Urinary bladder (tissue), 4 donors: ENCODE data around the gene MEIS2. TPM values are rescaled to one million over a fixed set of nuclear protein-coding genes. Genes with fewer than 3 reads are reported as not detected.

Experiments used
- DNase-seq: peaks from one replicate; pipeline ENCODE4 v3.0.0-alpha.2; 2015; ENCODE audit errors: extremely low spot score
- H3K27ac ChIP-seq: one replicate; pipeline ENCODE4 v1.5.1; 2013; ENCODE audit warnings: low read depth, mild to moderate bottlenecking, moderate library complexity
- H3K36me3 ChIP-seq: one replicate; pipeline ENCODE4 v1.6.1; 2013; ENCODE audit warnings: mild to moderate bottlenecking, moderate library complexity; ENCODE audit not compliant: insufficient read depth
- H3K4me1 ChIP-seq: one replicate; pipeline ENCODE4 v1.6.1; 2013; ENCODE audit warnings: mild to moderate bottlenecking, moderate library complexity; ENCODE audit not compliant: insufficient read depth
- H3K4me3 ChIP-seq: one replicate; pipeline ENCODE4 v1.5.1; 2013; ENCODE audit warnings: low read depth, low read length
- WGBS: extraction: QIAGEN DNeasy Blood & Tissue Kit; methylation state at CpG from one replicate; pipeline ENCODE4 v1.1.7; 2013; 5-methylcytosine and 5-hydroxymethylcytosine counted together
- polyA plus RNA-seq: library from polyadenylated mRNA; stranded (reverse); fragments of 200-250 nt; gene quantifications from one replicate; pipeline ENCODE4 v1.2.3, GENCODE V29; 2013
- total RNA-seq: library from RNA; depleted of rRNA; stranded (reverse); fragments of >200 nt; gene quantifications from one replicate; pipeline ENCODE4 v1.2.3, GENCODE V29; 2014
- donor health status: healthy with polysubstance abuse.
- donor health status: healthy.

Gene MEIS2
- total and polyA plus RNA-seq, 2 donors, result 79.8 to 163 TPM

- 89% methylated on average over 3 of the region's 3 CpGs for WGBS
- no peak overlapping the region for H3K4me3 ChIP-seq
- H3K36me3 ChIP-seq, result no peaks in the 10 kb centered on the region
- DNase-seq, result no peak
- H3K27ac ChIP-seq, result no peak overlapping the region
- H3K4me1 ChIP-seq, result no peaks in the 10 kb centered on the region
Observed at GRCh38 chr15:36972704-36973103, 127.6 kb downstream of the MEIS2 start.

DNA sequence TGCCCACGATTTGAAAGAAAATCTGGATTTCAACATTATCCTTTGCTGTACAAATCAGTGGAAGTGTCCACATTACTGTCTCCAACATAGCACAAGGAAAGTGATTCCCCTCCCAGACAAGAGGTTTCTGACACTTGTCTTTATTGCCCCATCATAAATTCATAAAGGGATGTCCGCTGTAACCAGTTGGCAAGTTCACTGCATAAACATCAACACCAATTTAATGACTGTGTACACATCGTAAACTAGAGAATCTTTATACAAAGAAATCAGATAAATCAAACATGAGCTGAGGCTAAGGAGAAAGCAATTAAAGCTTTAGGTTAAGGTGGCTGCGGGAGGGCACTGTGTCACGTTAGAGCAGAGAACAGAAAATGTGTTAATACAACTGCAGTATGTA lies 129.8 kb downstream of the MEIS2 start:
- no peaks in the 10 kb centered on the region for H3K36me3 ChIP-seq
- no peaks in the 10 kb centered on the region for H3K4me1 ChIP-seq
- DNase-seq, result no peak
- 79% methylated on average over 5 of the region's 5 CpGs for WGBS
- H3K4me3 ChIP-seq, result no peak overlapping the region
- H3K27ac ChIP-seq, result no peak overlapping the region

DNA sequence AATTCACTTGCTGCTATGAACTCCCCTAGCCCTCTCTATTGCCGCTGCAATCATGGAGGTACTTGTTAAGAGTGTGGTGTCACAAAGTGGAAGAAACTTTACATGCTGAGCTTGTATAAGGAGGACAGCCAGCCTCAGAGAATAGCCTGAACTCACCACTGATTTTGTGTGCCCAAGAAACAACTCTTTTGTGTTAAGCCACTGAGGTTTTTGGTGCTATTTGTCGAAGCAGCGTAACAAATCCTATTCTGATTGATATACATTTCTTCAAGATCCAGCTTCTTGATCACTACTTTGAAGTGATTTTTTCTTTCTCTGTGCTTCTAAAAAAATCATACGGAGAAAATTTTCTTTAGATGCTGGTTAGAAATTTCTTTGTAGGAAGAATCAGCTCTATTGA lies 132.4 kb downstream of the MEIS2 start:
- H3K36me3 ChIP-seq, result no peaks in the 10 kb centered on the region
- DNase-seq, result no peak
- H3K27ac ChIP-seq, result no peak overlapping the region
- H3K4me3 ChIP-seq, result no peak overlapping the region
- WGBS, result 99% methylated on average over 4 of the region's 4 CpGs
- H3K4me1 ChIP-seq, result no peaks in the 10 kb centered on the region

GRCh38 chr15:36966708-36967107 lies 133.6 kb downstream of the MEIS2 start:
- Histone ChIP-seq H3K4me1 (no peaks in the 10 kb centered on the region), H3K4me3 (no peak overlapping the region)

DNA sequence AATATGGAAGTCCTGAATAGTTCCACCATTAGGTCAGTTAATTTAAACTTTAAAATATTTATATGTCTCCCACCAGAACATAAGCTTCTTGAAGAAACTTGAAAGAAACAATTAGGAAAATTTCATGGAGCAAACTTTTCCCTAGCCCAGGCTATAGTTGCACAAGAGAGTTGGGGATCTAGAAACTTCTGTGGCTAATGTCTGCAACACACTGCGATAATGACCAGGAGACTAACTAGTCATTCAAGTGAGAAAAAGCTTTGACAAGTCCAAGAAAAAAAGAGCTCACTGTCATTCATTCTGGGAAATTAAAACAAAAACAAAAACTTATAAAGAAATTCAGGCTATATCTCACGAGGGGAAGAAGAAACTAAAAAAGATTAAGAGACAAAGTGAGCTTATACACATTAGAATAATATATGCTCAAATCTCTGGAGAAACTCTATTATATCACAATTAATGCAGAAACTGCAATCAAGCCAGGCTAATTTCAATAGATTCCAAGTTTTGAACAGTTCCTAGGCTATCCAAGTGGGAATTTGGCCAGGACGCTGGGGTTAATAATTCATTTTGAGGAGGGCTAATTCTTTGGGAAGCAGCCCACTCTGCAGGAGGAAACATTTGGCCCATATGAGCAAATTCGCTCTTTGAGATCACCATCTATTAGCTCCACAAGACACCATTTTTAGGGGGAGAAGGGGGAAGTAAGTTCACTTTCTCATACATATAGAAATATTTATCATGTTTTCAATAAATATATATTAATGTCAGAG lies 134.6 kb downstream of the MEIS2 start:
- DNase-seq, result peak; percentile 45
- Histone ChIP-seq H3K27ac (no peak overlapping the region), H3K36me3 (no peaks in the 10 kb centered on the region), H3K4me1 (no peaks in the 10 kb centered on the region), H3K4me3 (no peak overlapping the region)
- WGBS, result 68% methylated on average over 4 of the region's 4 CpGs

More at GRCh38 chr15:36966708-36967107, 133.6 kb downstream of the MEIS2 start:
- H3K27ac ChIP-seq, result no peak overlapping the region
- no peaks in the 10 kb centered on the region for H3K36me3 ChIP-seq
- DNase-seq, result no peak

DNA sequence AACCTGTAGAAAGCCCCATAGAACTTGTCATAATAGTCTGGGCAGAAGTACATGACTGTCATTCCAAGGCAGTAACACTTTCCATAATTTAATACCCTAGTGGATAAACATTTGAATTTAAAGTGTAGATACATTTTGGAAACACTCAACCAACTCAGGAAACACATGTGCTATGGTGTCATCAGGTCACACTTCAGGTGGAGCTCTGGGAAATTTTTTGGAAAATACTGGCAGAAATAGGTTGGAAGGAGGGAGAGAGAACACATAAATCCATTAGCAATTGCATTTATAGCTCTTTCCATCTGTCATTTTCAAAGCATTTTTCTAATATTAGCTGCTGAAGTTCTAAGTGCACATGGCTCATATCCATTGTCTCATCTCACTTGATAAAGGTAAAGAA lies 135.7 kb downstream of the MEIS2 start:
- Histone ChIP-seq H3K36me3 (no peaks in the 10 kb centered on the region), H3K4me3 (no peak overlapping the region), H3K4me1 (no peaks in the 10 kb centered on the region), H3K27ac (no peak overlapping the region)
- no peak for DNase-seq

GRCh38 chr15:36961956-36962355 lies 138.4 kb downstream of the MEIS2 start:
- Histone ChIP-seq H3K27ac (no peak overlapping the region), H3K36me3 (no peaks in the 10 kb centered on the region), H3K4me1 (no peaks in the 10 kb centered on the region), H3K4me3 (no peak overlapping the region)
- DNase-seq, result no peak
- 97% methylated on average over 1 of the region's 1 CpG for WGBS

DNA sequence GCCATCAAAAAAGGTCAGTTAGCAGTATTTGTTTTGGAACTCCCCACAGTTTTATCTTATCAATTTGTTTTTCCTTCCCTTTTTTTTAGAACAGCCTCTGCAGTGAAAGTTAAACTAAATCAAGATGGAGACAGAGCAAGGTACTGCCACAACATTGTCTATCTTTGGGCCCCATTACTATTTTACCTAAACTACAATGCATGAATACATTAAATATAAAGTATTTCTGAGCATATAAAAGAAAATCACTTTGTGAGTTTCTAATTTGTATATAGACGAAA lies 139.5 kb downstream of the MEIS2 start:
- Histone ChIP-seq H3K27ac (no peak overlapping the region), H3K4me1 (no peaks in the 10 kb centered on the region), H3K4me3 (no peak overlapping the region), H3K36me3 (no peaks in the 10 kb centered on the region)
- no peak for DNase-seq
- WGBS, result 97% methylated on average over 1 of the region's 1 CpG

- no peak for DNase-seq
- H3K27ac ChIP-seq, result no peak overlapping the region
- 42% methylated on average over 2 of the region's 2 CpGs for WGBS
- no peak overlapping the region for H3K4me3 ChIP-seq
- H3K36me3 ChIP-seq, result no peaks in the 10 kb centered on the region
- H3K4me1 ChIP-seq, result no peaks in the 10 kb centered on the region
Observed at GRCh38 chr15:36960179-36960946, 140.0 kb downstream of the MEIS2 start.

DNA sequence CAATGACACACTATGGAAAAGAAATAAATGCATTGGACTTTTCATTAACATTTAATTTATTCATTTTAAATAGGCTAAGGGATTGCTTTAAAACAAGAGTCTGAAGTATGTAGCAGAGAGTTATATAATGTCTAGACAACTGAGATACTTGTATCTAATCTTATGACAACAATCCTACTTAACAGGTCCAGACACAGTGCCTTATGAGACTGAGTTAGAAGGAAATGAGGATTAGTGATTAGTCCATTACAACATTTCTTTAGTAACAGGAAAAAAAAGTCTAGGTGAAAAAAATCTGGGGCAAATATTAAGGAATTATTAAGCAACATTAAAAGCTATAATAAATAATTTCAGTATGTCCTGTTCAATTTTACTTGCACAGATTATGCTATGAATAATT lies 140.6 kb downstream of the MEIS2 start:
- Histone ChIP-seq H3K36me3 (no peaks in the 10 kb centered on the region), H3K27ac (no peak overlapping the region), H3K4me1 (no peaks in the 10 kb centered on the region), H3K4me3 (no peak overlapping the region)
- no peak for DNase-seq

DNA sequence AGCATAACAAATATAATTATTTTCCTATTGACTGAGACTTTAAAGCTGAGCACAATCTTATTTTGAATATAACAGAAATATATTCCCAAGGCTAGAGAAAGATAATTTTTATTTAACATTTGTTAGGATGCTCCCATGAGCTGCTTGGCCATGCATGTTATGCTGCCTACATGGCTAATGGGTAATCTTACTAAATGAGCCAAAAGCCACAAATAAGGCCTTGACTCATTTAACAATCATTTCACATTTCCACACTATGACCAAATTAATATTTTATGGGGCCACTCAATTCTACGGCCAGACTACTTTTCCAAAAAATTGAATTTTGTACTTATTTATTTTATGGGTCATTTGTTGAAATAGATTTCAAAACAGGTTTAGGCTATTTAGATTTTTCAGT lies 141.7 kb downstream of the MEIS2 start:
- WGBS, result 91% methylated on average over 1 of the region's 1 CpG
- H3K4me3 ChIP-seq, result no peak overlapping the region
- H3K36me3 ChIP-seq, result no peaks in the 10 kb centered on the region
- H3K27ac ChIP-seq, result no peak overlapping the region
- no peaks in the 10 kb centered on the region for H3K4me1 ChIP-seq
- no peak for DNase-seq

- Histone ChIP-seq H3K36me3 (no peaks in the 10 kb centered on the region), H3K4me1 (no peaks in the 10 kb centered on the region), H3K4me3 (no peak overlapping the region), H3K27ac (no peak overlapping the region)
- no peak for DNase-seq
- 98% methylated on average over 1 of the region's 1 CpG for WGBS
Observed at GRCh38 chr15:36954486-36954885, 145.9 kb downstream of the MEIS2 start.

- H3K36me3 ChIP-seq, result no peaks in the 10 kb centered on the region
- no peak overlapping the region for H3K4me3 ChIP-seq
- 65% methylated on average over 3 of the region's 3 CpGs for WGBS
- DNase-seq, result no peak
- no peaks in the 10 kb centered on the region for H3K4me1 ChIP-seq
- no peak overlapping the region for H3K27ac ChIP-seq
Observed at GRCh38 chr15:36953346-36953745, 147.0 kb downstream of the MEIS2 start.

GRCh38 chr15:36951731-36952247 lies 148.6 kb downstream of the MEIS2 start:
- DNase-seq, result no peak
- H3K27ac ChIP-seq, result no peak overlapping the region
- 43% methylated on average over 6 of the region's 6 CpGs for WGBS
- no peaks in the 10 kb centered on the region for H3K36me3 ChIP-seq
- no peaks in the 10 kb centered on the region for H3K4me1 ChIP-seq
- no peak overlapping the region for H3K4me3 ChIP-seq
